ENCODE results near the gene ADAMTS17. TPM values are rescaled to one million over a fixed set of nuclear protein-coding genes. Genes with fewer than 3 reads are reported as not detected.

ADAMTS17 gene
- total RNA-seq, 4 donors from 2014 or later, result 7.2 to 15.1 (median 8.9) TPM

DNA sequence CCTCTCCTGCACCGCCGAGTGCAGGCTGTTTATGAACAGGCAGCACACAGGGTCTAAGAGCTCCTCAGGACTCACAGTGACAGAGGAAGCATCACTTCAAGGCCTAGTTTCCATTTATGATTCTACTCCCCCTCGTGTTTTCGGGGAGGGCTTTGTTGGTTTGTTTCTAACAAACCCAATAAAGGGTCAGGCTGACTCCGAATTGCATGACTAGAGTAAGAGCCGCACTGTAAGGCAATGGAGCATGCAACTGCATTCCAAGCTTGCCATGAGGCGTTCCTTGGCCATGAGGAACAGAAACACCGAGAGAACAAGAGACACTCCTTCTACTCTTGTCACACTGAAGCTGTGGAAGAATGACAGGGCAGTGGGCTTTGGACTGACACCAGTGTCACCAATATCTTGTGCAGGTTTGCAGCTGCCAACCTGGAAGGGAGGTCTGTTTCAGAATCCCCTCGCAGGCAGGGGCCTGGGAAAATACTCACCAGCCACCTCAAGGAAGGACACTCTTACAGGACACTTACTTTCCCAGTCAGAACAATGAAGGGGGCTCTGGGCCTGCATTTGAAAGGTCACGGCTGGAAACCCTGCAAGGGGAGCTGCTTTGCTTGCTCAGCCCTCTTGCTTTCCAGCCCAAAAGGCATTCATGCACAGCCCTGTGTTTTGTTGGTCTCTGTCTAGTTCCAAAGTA lies 96.8 kb downstream of the ADAMTS17 start:
- TF ChIP-seq, protein P1, sequence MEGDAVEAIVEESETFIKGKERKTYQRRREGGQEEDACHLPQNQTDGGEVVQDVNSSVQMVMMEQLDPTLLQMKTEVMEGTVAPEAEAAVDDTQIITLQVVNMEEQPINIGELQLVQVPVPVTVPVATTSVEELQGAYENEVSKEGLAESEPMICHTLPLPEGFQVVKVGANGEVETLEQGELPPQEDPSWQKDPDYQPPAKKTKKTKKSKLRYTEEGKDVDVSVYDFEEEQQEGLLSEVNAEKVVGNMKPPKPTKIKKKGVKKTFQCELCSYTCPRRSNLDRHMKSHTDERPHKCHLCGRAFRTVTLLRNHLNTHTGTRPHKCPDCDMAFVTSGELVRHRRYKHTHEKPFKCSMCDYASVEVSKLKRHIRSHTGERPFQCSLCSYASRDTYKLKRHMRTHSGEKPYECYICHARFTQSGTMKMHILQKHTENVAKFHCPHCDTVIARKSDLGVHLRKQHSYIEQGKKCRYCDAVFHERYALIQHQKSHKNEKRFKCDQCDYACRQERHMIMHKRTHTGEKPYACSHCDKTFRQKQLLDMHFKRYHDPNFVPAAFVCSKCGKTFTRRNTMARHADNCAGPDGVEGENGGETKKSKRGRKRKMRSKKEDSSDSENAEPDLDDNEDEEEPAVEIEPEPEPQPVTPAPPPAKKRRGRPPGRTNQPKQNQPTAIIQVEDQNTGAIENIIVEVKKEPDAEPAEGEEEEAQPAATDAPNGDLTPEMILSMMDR (IDR thresholded peaks at IDR 0.05), result no peak
- no peak for TF ChIP-seq POLR2A (IDR thresholded peaks at IDR 0.05)
- no peak overlapping the region for H3K4me3 ChIP-seq
- no peak for DNase-seq
- H3K27me3 ChIP-seq, result no peaks in the 10 kb centered on the region
- H3K4me1 ChIP-seq, result no peaks in the 10 kb centered on the region
- H3K27ac ChIP-seq, result no peak overlapping the region
- H3K9me3 ChIP-seq, result no peaks in the 10 kb centered on the region
- no peaks in the 10 kb centered on the region for H3K36me3 ChIP-seq

GRCh38 chr15:100242989-100243388 lies 98.8 kb downstream of the ADAMTS17 start:
- Histone ChIP-seq H3K27ac (no peak overlapping the region), H3K4me1 (no peaks in the 10 kb centered on the region), H3K27me3 (no peaks in the 10 kb centered on the region), H3K9me3 (no peaks in the 10 kb centered on the region), H3K4me3 (no peak overlapping the region), H3K36me3 (no peaks in the 10 kb centered on the region)
- DNase-seq, result no peak
- TF ChIP-seq, protein P1 (IDR thresholded peaks at IDR 0.05), result no peak
- no peak for TF ChIP-seq POLR2A (IDR thresholded peaks at IDR 0.05)

DNA sequence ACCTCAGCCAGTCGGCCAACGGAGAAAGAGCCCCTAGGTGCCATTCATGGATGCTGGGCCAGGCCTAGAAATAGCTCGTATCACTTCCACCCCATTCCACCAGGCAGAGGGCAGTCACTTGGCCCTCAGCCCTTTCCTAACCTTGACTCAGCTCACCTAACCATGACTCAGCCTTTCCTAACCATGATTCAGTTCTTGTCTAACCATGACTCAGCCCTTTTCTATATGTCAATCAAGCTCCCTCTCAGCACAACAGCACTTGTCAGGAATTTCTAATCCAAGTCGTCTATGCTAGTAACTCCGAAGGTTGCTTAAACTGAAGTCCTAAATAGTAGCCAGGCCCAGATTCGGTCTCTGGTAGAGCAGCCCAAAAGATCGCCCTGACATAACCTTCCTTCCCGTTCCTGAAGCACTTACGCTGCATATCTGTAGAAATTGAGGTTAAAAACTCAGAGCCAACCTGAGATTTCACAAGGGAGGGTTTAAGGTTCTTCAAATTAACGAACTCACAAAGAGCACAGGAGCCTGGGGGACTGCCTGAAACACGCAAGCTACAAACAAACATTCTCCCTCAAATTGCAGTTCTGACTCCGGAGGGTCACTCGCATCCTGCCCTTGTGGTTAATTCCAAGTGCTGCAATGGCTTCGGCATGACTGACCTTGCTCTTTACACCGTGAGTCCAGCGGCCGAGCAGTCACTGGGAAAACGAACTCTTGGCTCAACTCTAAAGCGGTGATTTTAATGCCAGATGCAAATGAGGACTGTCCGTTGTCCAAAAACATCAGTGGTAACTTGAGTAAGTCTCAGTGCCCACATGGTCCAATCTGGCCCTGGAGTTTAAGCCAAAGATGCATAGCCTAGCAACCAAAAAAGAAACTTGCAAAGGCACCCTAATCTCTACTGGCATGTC lies 99.9 kb downstream of the ADAMTS17 start:
- H3K9me3 ChIP-seq, result no peaks in the 10 kb centered on the region

GRCh38 chr15:100236981-100237720 lies 104.6 kb downstream of the ADAMTS17 start:
- Histone ChIP-seq H3K36me3 (no peaks in the 10 kb centered on the region), H3K4me3 (no peak overlapping the region), H3K4me1 (no peaks in the 10 kb centered on the region), H3K27ac (no peak overlapping the region), H3K27me3 (no peaks in the 10 kb centered on the region), H3K9me3 (no peaks in the 10 kb centered on the region)
- TF ChIP-seq, protein P1 (IDR thresholded peaks at IDR 0.05), result no peak
- TF ChIP-seq POLR2A (IDR thresholded peaks at IDR 0.05), result no peak
- DNase-seq, result no peak

More for the DNA sequence above, 99.9 kb downstream of the ADAMTS17 start:
- H3K36me3 ChIP-seq, result no peaks in the 10 kb centered on the region
- H3K4me3 ChIP-seq, result no peak overlapping the region
- DNase-seq, result no peak
- no peak overlapping the region for H3K27ac ChIP-seq
- H3K27me3 ChIP-seq, result no peaks in the 10 kb centered on the region
- TF ChIP-seq POLR2A (IDR thresholded peaks at IDR 0.05), result no peak
- TF ChIP-seq, protein P1 (IDR thresholded peaks at IDR 0.05), result no peak
- H3K4me1 ChIP-seq, result no peaks in the 10 kb centered on the region

DNA sequence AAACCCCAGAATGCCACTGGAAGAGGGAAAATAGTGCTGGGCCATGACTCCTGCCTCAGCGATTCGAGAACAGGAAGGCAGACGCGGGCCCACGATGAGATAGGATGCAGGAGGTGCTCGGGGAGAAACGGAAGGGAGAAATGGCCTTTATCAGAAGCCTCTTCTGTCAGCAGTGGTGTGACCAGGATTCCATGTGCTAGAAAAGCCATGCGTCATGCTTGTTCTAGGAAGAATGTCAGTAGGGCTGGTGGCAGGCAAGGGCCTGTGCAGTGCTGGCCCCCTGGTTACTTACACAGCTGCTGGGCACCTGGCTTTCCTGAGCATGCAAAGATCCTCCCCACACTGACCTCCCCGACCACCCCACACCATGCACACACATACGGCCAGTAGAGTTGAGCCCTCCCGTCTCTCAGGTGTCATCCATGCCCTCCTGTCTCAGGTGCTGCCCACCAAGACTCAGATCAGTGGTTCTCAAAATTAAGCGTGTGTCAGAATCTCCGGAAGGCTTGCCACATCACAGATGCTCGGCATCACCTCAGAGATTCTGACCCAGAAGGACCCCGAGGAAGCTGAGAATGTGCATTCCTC lies 106.7 kb downstream of the ADAMTS17 start:
- TF ChIP-seq, protein P1 (IDR thresholded peaks at IDR 0.05), result no peak
- H3K4me1 ChIP-seq, result no peaks in the 10 kb centered on the region
- no peaks in the 10 kb centered on the region for H3K9me3 ChIP-seq
- H3K36me3 ChIP-seq, result no peaks in the 10 kb centered on the region
- no peak for DNase-seq
- no peaks in the 10 kb centered on the region for H3K27me3 ChIP-seq
- H3K27ac ChIP-seq, result no peak overlapping the region
- no peak overlapping the region for H3K4me3 ChIP-seq
